Measurements from ENCODE around the gene BANP.
A peak's percentile ranks its signal among the peaks of the same experiment; 100 is the strongest.
"Not testable (repeated sequence)": the region's sequence is repeated elsewhere in the genome, so short reads cannot be mapped to it uniquely, and the experiment has no call there.

The BANP gene

GRCh38 chr16:87950765-87951551, at the start of gene BANP:
Gene BANP, plus strand, starts transcription at chr16:87951434. Its CDS starts 23,682 bp downstream, at chr16:87975116.
- H3K27ac Mint-ChIP-seq: peak within 1 kb of the TSS; percentile 99
- no peaks in the 10 kb centered on the region for H3K9me3 Mint-ChIP-seq
- H3K36me3 Mint-ChIP-seq: peaks cover 25% of the 10 kb centered on the region
- peaks cover 77% of the 10 kb centered on the region for H3K4me1 Mint-ChIP-seq
- DNase-seq: peak; percentile 99
- CTCF ChIA-PET: interaction anchor here (0.6 to 1.4 kb wide), 5 partner anchors 13 to 1347 kb away, joined by 3 read pairs; no protein-coding TSS in a partner anchor
- H3K27me3 Mint-ChIP-seq: peaks cover 8% of the 10 kb centered on the region
- H3K4me3 Mint-ChIP-seq: peak within 1 kb of the TSS; percentile 97

- not testable (repeated sequence) for H3K4me3 Mint-ChIP-seq, H3K36me3 Mint-ChIP-seq, H3K9me3 Mint-ChIP-seq, H3K27ac Mint-ChIP-seq, DNase-seq, H3K27me3 Mint-ChIP-seq
- peaks cover 27% of the 10 kb centered on the region for H3K4me1 Mint-ChIP-seq
- CTCF ChIA-PET: interaction anchor here (1.6 to 4.3 kb wide), 4 partner anchors 10 to 126 kb away, joined by 4 to 25 read pairs (median 6); no protein-coding TSS in a partner anchor
Measured at GRCh38 chr16:87904963-87905362, 46.3 kb upstream of the BANP start.

- DNase-seq, H3K9me3 Mint-ChIP-seq, H3K27ac Mint-ChIP-seq, H3K36me3 Mint-ChIP-seq, H3K27me3 Mint-ChIP-seq, H3K4me3 Mint-ChIP-seq: not testable (repeated sequence)
- H3K4me1 Mint-ChIP-seq: peaks cover 23% of the 10 kb centered on the region
- CTCF ChIA-PET: interaction anchor here (1.3 to 4.3 kb wide), 5 partner anchors 10 to 126 kb away, joined by 4 to 25 read pairs (median 6); no protein-coding TSS in a partner anchor
Measured at GRCh38 chr16:87905521-87905920, 45.7 kb upstream of the BANP start.

- not testable (repeated sequence) for DNase-seq, H3K4me3 Mint-ChIP-seq, H3K36me3 Mint-ChIP-seq, H3K27ac Mint-ChIP-seq, H3K9me3 Mint-ChIP-seq
- Mint-ChIP-seq H3K27me3 (peaks cover 14% of the 10 kb centered on the region), H3K4me1 (peaks cover 19% of the 10 kb centered on the region)
- CTCF ChIA-PET: interaction anchor here (0.6 to 4.3 kb wide), 8 partner anchors 10 to 129 kb away, joined by 3 to 25 read pairs (median 8); no protein-coding TSS in a partner anchor
Measured at GRCh38 chr16:87908101-87908500, 43.1 kb upstream of the BANP start.

- Mint-ChIP-seq H3K27me3 (peaks cover 21% of the 10 kb centered on the region), H3K27ac (peak overlapping the region; percentile 33), H3K4me1 (peaks cover 13% of the 10 kb centered on the region)
- CTCF ChIA-PET: interaction anchor here (0.6 to 3.1 kb wide), 10 partner anchors 13 to 130 kb away, joined by 3 to 18 read pairs (median 9); no protein-coding TSS in a partner anchor
- H3K9me3 Mint-ChIP-seq, H3K36me3 Mint-ChIP-seq, H3K4me3 Mint-ChIP-seq: not testable (repeated sequence)
- DNase-seq: peak; percentile 86
Measured at GRCh38 chr16:87909203-87909935, 41.9 kb upstream of the BANP start.

- H3K36me3 Mint-ChIP-seq, H3K27ac Mint-ChIP-seq, DNase-seq, H3K4me3 Mint-ChIP-seq, H3K9me3 Mint-ChIP-seq: not testable (repeated sequence)
- CTCF ChIA-PET: interaction anchor here (0.9 to 3.1 kb wide), 4 partner anchors 10 to 132 kb away, joined by 3 to 13 read pairs (median 11); no protein-coding TSS in a partner anchor
- peaks cover 11% of the 10 kb centered on the region for H3K4me1 Mint-ChIP-seq
- peaks cover 26% of the 10 kb centered on the region for H3K27me3 Mint-ChIP-seq
Measured at GRCh38 chr16:87911106-87911763, 40.0 kb upstream of the BANP start.

GRCh38 chr16:87912691-87913090, 38.5 kb upstream of the BANP start:
- not testable (repeated sequence) for DNase-seq, H3K4me3 Mint-ChIP-seq, H3K36me3 Mint-ChIP-seq, H3K27ac Mint-ChIP-seq, H3K9me3 Mint-ChIP-seq
- peaks cover 26% of the 10 kb centered on the region for H3K27me3 Mint-ChIP-seq
- H3K4me1 Mint-ChIP-seq: peaks cover 11% of the 10 kb centered on the region
- CTCF ChIA-PET: interaction anchor here (1.5 kb wide), 1 partner anchor 37 kb away, joined by 5 read pairs; no protein-coding TSS in a partner anchor

GRCh38 chr16:87914021-87914725, 37.1 kb upstream of the BANP start:
- not testable (repeated sequence) for H3K4me3 Mint-ChIP-seq, H3K9me3 Mint-ChIP-seq, H3K36me3 Mint-ChIP-seq, DNase-seq, H3K27ac Mint-ChIP-seq
- CTCF ChIA-PET: interaction anchor here (1.3 to 1.5 kb wide), 2 partner anchors 12 to 38 kb away, joined by 3 to 5 read pairs; no protein-coding TSS in a partner anchor
- H3K27me3 Mint-ChIP-seq: peaks cover 36% of the 10 kb centered on the region
- peaks cover 13% of the 10 kb centered on the region for H3K4me1 Mint-ChIP-seq

GRCh38 chr16:87914812-87915211, 36.4 kb upstream of the BANP start:
- Mint-ChIP-seq H3K4me1 (peaks cover 9% of the 10 kb centered on the region), H3K27me3 (peaks cover 39% of the 10 kb centered on the region), H3K4me3 (no peak overlapping the region), H3K27ac (no peak overlapping the region), H3K36me3 (no peaks in the 10 kb centered on the region), H3K9me3 (no peaks in the 10 kb centered on the region)
- DNase-seq: no peak
- CTCF ChIA-PET: interaction anchor here (2.3 kb wide), 1 partner anchor 11 kb away, joined by 5 read pairs; no protein-coding TSS in a partner anchor

GRCh38 chr16:87917503-87917902, 33.7 kb upstream of the BANP start:
- H3K27ac Mint-ChIP-seq: no peak overlapping the region
- H3K9me3 Mint-ChIP-seq: no peaks in the 10 kb centered on the region
- H3K36me3 Mint-ChIP-seq: no peaks in the 10 kb centered on the region
- no peak overlapping the region for H3K4me3 Mint-ChIP-seq
- H3K27me3 Mint-ChIP-seq: peaks cover 43% of the 10 kb centered on the region
- CTCF ChIA-PET: interaction anchor here (1.0 kb wide), 1 partner anchor 10 kb away, joined by 3 read pairs; no protein-coding TSS in a partner anchor
- no peak for DNase-seq
- peaks cover 6% of the 10 kb centered on the region for H3K4me1 Mint-ChIP-seq

GRCh38 chr16:87918338-87918737, 32.9 kb upstream of the BANP start:
- Mint-ChIP-seq H3K4me3 (no peak overlapping the region), H3K9me3 (no peaks in the 10 kb centered on the region), H3K4me1 (peaks cover 4% of the 10 kb centered on the region), H3K27me3 (peaks cover 45% of the 10 kb centered on the region), H3K36me3 (no peaks in the 10 kb centered on the region), H3K27ac (no peak overlapping the region)
- no peak for DNase-seq
- CTCF ChIA-PET: no interaction called here

GRCh38 chr16:87918866-87919680, 32.2 kb upstream of the BANP start:
- H3K27ac Mint-ChIP-seq: no peak overlapping the region
- DNase-seq: no peak
- no peaks in the 10 kb centered on the region for H3K36me3 Mint-ChIP-seq
- no peaks in the 10 kb centered on the region for H3K9me3 Mint-ChIP-seq
- peaks cover 44% of the 10 kb centered on the region for H3K27me3 Mint-ChIP-seq
- CTCF ChIA-PET: no interaction called here
- no peak overlapping the region for H3K4me3 Mint-ChIP-seq
- H3K4me1 Mint-ChIP-seq: peaks cover 4% of the 10 kb centered on the region

GRCh38 chr16:87919681-87919994, 31.6 kb upstream of the BANP start:
- H3K36me3 Mint-ChIP-seq: no peaks in the 10 kb centered on the region
- H3K4me3 Mint-ChIP-seq: no peak overlapping the region
- CTCF ChIA-PET: no interaction called here
- DNase-seq: no peak
- H3K4me1 Mint-ChIP-seq: peaks cover 4% of the 10 kb centered on the region
- peaks cover 47% of the 10 kb centered on the region for H3K27me3 Mint-ChIP-seq
- no peaks in the 10 kb centered on the region for H3K9me3 Mint-ChIP-seq
- H3K27ac Mint-ChIP-seq: no peak overlapping the region

Measured in activated naive CD4-positive, alpha-beta T cell treated with anti-CD3 and anti-CD28 coated beads, Interleukin-2, amount 10 ng/mL, durations not matched to agents 7 days and 5 days (primary cell).